Hepatocyte (in vitro differentiated cells): ENCODE results near the gene PTPRN2.

Experiments used
- EZH2 ChIP-seq: fragments of 200-600 bp; sonication (generic); IDR thresholded peaks from 2 replicates; pipeline ENCODE4 v1.6.1; 2016; ENCODE audit warnings: antibody characterized with exemption, mild to moderate bottlenecking, borderline replicate concordance
- TF ChIP-seq, protein P1 (sequence below): fragments of 200-600 bp; sonication (generic); IDR thresholded peaks from 2 replicates; pipeline ENCODE4 v1.5.1; 2016; ENCODE audit warnings: antibody characterized with exemption, mild to moderate bottlenecking; ENCODE audit not compliant: poor library complexity

- TF ChIP-seq, protein P1, sequence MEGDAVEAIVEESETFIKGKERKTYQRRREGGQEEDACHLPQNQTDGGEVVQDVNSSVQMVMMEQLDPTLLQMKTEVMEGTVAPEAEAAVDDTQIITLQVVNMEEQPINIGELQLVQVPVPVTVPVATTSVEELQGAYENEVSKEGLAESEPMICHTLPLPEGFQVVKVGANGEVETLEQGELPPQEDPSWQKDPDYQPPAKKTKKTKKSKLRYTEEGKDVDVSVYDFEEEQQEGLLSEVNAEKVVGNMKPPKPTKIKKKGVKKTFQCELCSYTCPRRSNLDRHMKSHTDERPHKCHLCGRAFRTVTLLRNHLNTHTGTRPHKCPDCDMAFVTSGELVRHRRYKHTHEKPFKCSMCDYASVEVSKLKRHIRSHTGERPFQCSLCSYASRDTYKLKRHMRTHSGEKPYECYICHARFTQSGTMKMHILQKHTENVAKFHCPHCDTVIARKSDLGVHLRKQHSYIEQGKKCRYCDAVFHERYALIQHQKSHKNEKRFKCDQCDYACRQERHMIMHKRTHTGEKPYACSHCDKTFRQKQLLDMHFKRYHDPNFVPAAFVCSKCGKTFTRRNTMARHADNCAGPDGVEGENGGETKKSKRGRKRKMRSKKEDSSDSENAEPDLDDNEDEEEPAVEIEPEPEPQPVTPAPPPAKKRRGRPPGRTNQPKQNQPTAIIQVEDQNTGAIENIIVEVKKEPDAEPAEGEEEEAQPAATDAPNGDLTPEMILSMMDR, result no peak
- no peak for TF ChIP-seq EZH2
These were observed 587.5 kb downstream of the PTPRN2 start for GRCh38 chr7:158000160-158000559.
